Caco-2 (cell line): ENCODE measurements around the gene ASCC1. TPM values are rescaled to one million over a fixed set of nuclear protein-coding genes. Genes with fewer than 3 reads are reported as not detected.

Source experiments
- BruUV-seq: library from RNA; stranded (reverse); fragments of 400-500 nt; replicated peaks from 2 replicates; lab custom pipeline; 2021; lab: Mats Ljungman, UMichigan
- CTCF ChIA-PET: fragments of 300-600 bp; sonication (Branson Sonifier 250); formaldehyde crosslinking; loops from one replicate; lab custom pipeline; 2022; ENCODE audit warnings: antibody characterized with exemption; lab: Charles Lee
- POLR2A ChIA-PET: fragments of 300-600 bp; sonication (Branson Sonifier 250); formaldehyde crosslinking; loops from one replicate; lab custom pipeline; 2022; ENCODE audit warnings: antibody characterized with exemption; lab: Charles Lee
- DNase-seq, 2 experiments: peaks; one replicate each; pipeline versions ENCODE4 v3.0.0 to v3.0.0-alpha.2; 2020 to 2022
- H3K27me3 ChIP-seq: replicated peaks from 2 replicates; pipeline ENCODE4 v1.6.0; 2011; ENCODE audit warnings: low read length; ENCODE audit not compliant: control insufficient read depth, insufficient read depth
- H3K36me3 ChIP-seq: 2 replicates; pipeline ENCODE4 v1.5.1; 2011; ENCODE audit warnings: low read length; ENCODE audit not compliant: control insufficient read depth, insufficient read depth
- H3K4me1 ChIP-seq: fragments of 250-450 bp; sonication (Bioruptor Pico); 2 replicates; pipeline ENCODE4 v1.5.1; 2020; ENCODE audit warnings: mild to moderate bottlenecking
- H3K4me3 ChIP-seq: 2 replicates; pipeline ENCODE4 v1.5.1; 2011; ENCODE audit warnings: low read depth, mild to moderate bottlenecking, control low read depth, low read length
- H3K9me3 ChIP-seq: fragments of 250-450 bp; sonication (Bioruptor Pico); 2 replicates; pipeline ENCODE4 v1.5.1; 2020; ENCODE audit warnings: mild to moderate bottlenecking, moderate library complexity
- H3K27ac Mint-ChIP-seq: one replicate; pipeline ENCODE4 v1.8.0; 2022; ENCODE audit warnings: mixed read lengths; ENCODE audit not compliant: unreplicated experiment
- H3K27me3 Mint-ChIP-seq: one replicate; pipeline ENCODE4 v1.8.0; 2022; ENCODE audit warnings: mixed read lengths; ENCODE audit not compliant: insufficient read depth, unreplicated experiment
- H3K36me3 Mint-ChIP-seq: one replicate; pipeline ENCODE4 v1.8.0; 2022; ENCODE audit warnings: mild to moderate bottlenecking, mixed read lengths; ENCODE audit not compliant: insufficient read depth, unreplicated experiment
- H3K4me1 Mint-ChIP-seq: one replicate; pipeline ENCODE4 v1.8.0; 2022; ENCODE audit warnings: low read depth, mixed read lengths; ENCODE audit not compliant: unreplicated experiment
- H3K4me3 Mint-ChIP-seq: one replicate; pipeline ENCODE4 v1.8.0; 2022; ENCODE audit warnings: mild to moderate bottlenecking, moderate library complexity, mixed read lengths; ENCODE audit not compliant: unreplicated experiment
- H3K9me3 Mint-ChIP-seq: one replicate; pipeline ENCODE4 v1.8.0; 2022; ENCODE audit warnings: mixed read lengths; ENCODE audit not compliant: unreplicated experiment
- CTCF ChIP-seq, 2 experiments: fragments of 200-600 bp in 1 of 2; IDR thresholded peaks; 1 replicate in 1 of 2; 2 replicates in 1 of 2; pipeline versions ENCODE4 v1.5.1 to v1.8.0; 2011 to 2022; ENCODE audit warnings: antibody characterized with exemption in 1 of 2, control low read depth in 1 of 2, inconsistent platforms in 1 of 2, low read depth in 1 of 2, low read length in 1 of 2, mild to moderate bottlenecking in 1 of 2, moderate library complexity in 1 of 2; ENCODE audit not compliant: insufficient read depth in 1 of 2, severe bottlenecking in 1 of 2, unreplicated experiment in 1 of 2
- intact Hi-C: fragments of 100-400 bp; cut with micrococcal nuclease; formaldehyde crosslinking; loops from one replicate; pipeline ENCODE4 v1.10.0; 2022; ENCODE audit not compliant: unreplicated experiment
- total RNA-seq: library from RNA; stranded (reverse); gene quantifications from 2 replicates; pipeline ENCODE4 v1.2.3, GENCODE V29; 2022

ASCC1 gene
- total RNA-seq, 1 experiment from 2014 or later, result 73.7 TPM

GRCh38 chr10:72086466-72087391 is 129.3 kb downstream of the ASCC1 start:
- Histone ChIP-seq H3K36me3 (no peaks in the 10 kb centered on the region), H3K4me1 (peaks cover 11% of the 10 kb centered on the region; the same call in 1 of the 2 replicates), H3K27me3 (no peaks in the 10 kb centered on the region), H3K9me3 (no peaks in the 10 kb centered on the region), H3K4me3 (no peak overlapping the region)
- H3K4me1 Mint-ChIP-seq, result peaks cover 6% of the 10 kb centered on the region
- ChIA-PET POLR2A (no interaction called here), CTCF (no interaction called here)
- no peaks in the 10 kb centered on the region for H3K27me3 Mint-ChIP-seq
- TF ChIP-seq CTCF (IDR thresholded peaks at IDR 0.05; ENCODE audit: insufficient read depth in 1 of 2, low read depth in 1 of 2, low read length in 1 of 2, severe bottlenecking in 1 of 2, unreplicated experiment in 1 of 2), result no peak
- H3K36me3 Mint-ChIP-seq, result peaks cover 6% of the 10 kb centered on the region
- intact Hi-C loops, result no loop called here
- no peak overlapping the region for H3K27ac Mint-ChIP-seq
- no peaks in the 10 kb centered on the region for H3K9me3 Mint-ChIP-seq
- no peak for DNase-seq
- BruUV-seq, result no TSS peak
- peak overlapping the region; percentile 29 for H3K4me3 Mint-ChIP-seq

- no peak for TF ChIP-seq CTCF (IDR thresholded peaks at IDR 0.05; ENCODE audit: insufficient read depth in 1 of 2, low read depth in 1 of 2, low read length in 1 of 2, severe bottlenecking in 1 of 2, unreplicated experiment in 1 of 2)
- H3K9me3 ChIP-seq, result no peaks in the 10 kb centered on the region
- H3K36me3 Mint-ChIP-seq, result peaks cover 6% of the 10 kb centered on the region
- no TSS peak for BruUV-seq
- CTCF ChIA-PET, result no interaction called here
- no peak overlapping the region for H3K4me3 Mint-ChIP-seq
- POLR2A ChIA-PET, result no interaction called here
- H3K9me3 Mint-ChIP-seq, result no peaks in the 10 kb centered on the region
- peaks cover 11% of the 10 kb centered on the region for H3K4me1 Mint-ChIP-seq
- peaks cover 13% of the 10 kb centered on the region for H3K4me1 ChIP-seq
- DNase-seq, result no peak
- no peak overlapping the region for H3K4me3 ChIP-seq
- H3K27me3 ChIP-seq, result no peaks in the 10 kb centered on the region
- H3K27ac Mint-ChIP-seq, result no peak overlapping the region
- no peaks in the 10 kb centered on the region for H3K36me3 ChIP-seq
- no peaks in the 10 kb centered on the region for H3K27me3 Mint-ChIP-seq
- intact Hi-C loops, result no loop called here
Measured at GRCh38 chr10:72085864-72086465, 130.1 kb downstream of the ASCC1 start.

- no peaks in the 10 kb centered on the region for H3K9me3 Mint-ChIP-seq
- H3K4me3 Mint-ChIP-seq, result no peak overlapping the region
- no TSS peak for BruUV-seq
- ChIA-PET POLR2A (no interaction called here), CTCF (interaction anchor here (1.2 kb wide), 1 partner anchor 37 kb away, joined by 3 read pairs; no protein-coding TSS in a partner anchor)
- H3K36me3 ChIP-seq, result no peaks in the 10 kb centered on the region
- intact Hi-C loops, result no loop called here
- H3K9me3 ChIP-seq, result no peaks in the 10 kb centered on the region
- H3K4me1 ChIP-seq, result peaks cover 21% of the 10 kb centered on the region
- TF ChIP-seq CTCF (IDR thresholded peaks at IDR 0.05; ENCODE audit: insufficient read depth in 1 of 2, low read depth in 1 of 2, low read length in 1 of 2, severe bottlenecking in 1 of 2, unreplicated experiment in 1 of 2), result no peak
- H3K27me3 Mint-ChIP-seq, result no peaks in the 10 kb centered on the region
- no peak overlapping the region for H3K27ac Mint-ChIP-seq
- no peak overlapping the region for H3K4me3 ChIP-seq
- peaks cover 6% of the 10 kb centered on the region for H3K36me3 Mint-ChIP-seq
- H3K27me3 ChIP-seq, result no peaks in the 10 kb centered on the region
- DNase-seq, result no peak
- H3K4me1 Mint-ChIP-seq, result peaks cover 15% of the 10 kb centered on the region
Measured at GRCh38 chr10:72085166-72085565, 130.9 kb downstream of the ASCC1 start.
